Liver (tissue), 9 donors: ENCODE measurements around the gene KLF13. TPM values are rescaled to one million over a fixed set of nuclear protein-coding genes. Genes with fewer than 3 reads are reported as not detected.

Experiments used
- DNase-seq: peaks from one replicate; pipeline ENCODE4 v3.0.0-alpha.2; 2017; ENCODE audit warnings: low spot score
- H3K27ac ChIP-seq, 2 donors: one replicate each; pipeline ENCODE4 v1.7.0; 2013; ENCODE audit warnings: inconsistent platforms in 2 of 2, low read length in 2 of 2, control low read depth in 1 of 2, low read depth in 1 of 2, mild to moderate bottlenecking in 1 of 2
- H3K27me3 ChIP-seq, 4 donors: one replicate each; pipeline versions ENCODE4 v1.6.1 to v1.7.0; 2013; ENCODE audit warnings: low read length in 3 of 4, inconsistent platforms in 1 of 4, mild to moderate bottlenecking in 1 of 4, moderate library complexity in 1 of 4; ENCODE audit not compliant: control insufficient read depth in 4 of 4, insufficient read depth in 4 of 4
- H3K36me3 ChIP-seq, 4 donors: one replicate each; pipeline versions ENCODE4 v1.6.1 to v1.7.0; 2013; ENCODE audit warnings: low read length in 3 of 4, mild to moderate bottlenecking in 3 of 4, low read depth in 1 of 4, moderate library complexity in 1 of 4; ENCODE audit not compliant: control insufficient read depth in 4 of 4, insufficient read depth in 3 of 4
- H3K4me1 ChIP-seq, 4 donors: one replicate each; pipeline versions ENCODE4 v1.6.1 to v1.7.0; 2013; ENCODE audit warnings: low read length in 3 of 4, mild to moderate bottlenecking in 3 of 4, moderate library complexity in 1 of 4; ENCODE audit not compliant: control insufficient read depth in 4 of 4, insufficient read depth in 4 of 4
- H3K4me3 ChIP-seq, 3 donors: one replicate each; pipeline versions ENCODE4 v1.6.1 to v1.7.0; 2013; ENCODE audit warnings: low read length in 3 of 3, control low read depth in 1 of 3, low read depth in 1 of 3, mild to moderate bottlenecking in 1 of 3
- H3K9ac ChIP-seq, 2 donors: one replicate each; pipeline ENCODE4 v1.7.0; 2013; ENCODE audit warnings: low read length in 2 of 2, mild to moderate bottlenecking in 2 of 2, moderate library complexity in 2 of 2, control low read depth in 1 of 2, low read depth in 1 of 2
- H3K9me3 ChIP-seq, 4 donors: one replicate each; pipeline versions ENCODE4 v1.6.1 to v1.7.0; 2013; ENCODE audit warnings: low read length in 3 of 4; ENCODE audit not compliant: control insufficient read depth in 4 of 4
- EGR1 ChIP-seq, 2 donors: IDR thresholded peaks; 2 replicates each; pipeline ENCODE4 v1.6.1; 2016 to 2018; ENCODE audit warnings: antibody characterized with exemption in 2 of 2, low read depth in 2 of 2
- FOXA2 ChIP-seq: IDR thresholded peaks from 2 replicates; pipeline ENCODE4 v1.6.1; 2016; ENCODE audit warnings: antibody characterized with exemption
- HNF4A ChIP-seq, 2 donors: conservative IDR thresholded peaks; 2 replicates each; pipeline ENCODE4 v1.6.1; 2016; ENCODE audit warnings: antibody characterized with exemption in 2 of 2, mild to moderate bottlenecking in 2 of 2
- JUND ChIP-seq, 2 donors: IDR thresholded peaks; 2 replicates each; pipeline ENCODE4 v1.6.1; 2016; ENCODE audit warnings: antibody characterized with exemption in 2 of 2
- NR2F2 ChIP-seq: IDR thresholded peaks from 2 replicates; pipeline ENCODE4 v1.6.1; 2016; ENCODE audit warnings: antibody characterized with exemption
- RAD21 ChIP-seq, 2 donors: IDR thresholded peaks; 2 replicates each; pipeline ENCODE4 v1.6.1; 2016; ENCODE audit warnings: antibody characterized with exemption in 2 of 2, mild to moderate bottlenecking in 2 of 2
- RXRA ChIP-seq, 2 donors: IDR thresholded peaks; 2 replicates each; pipeline ENCODE4 v1.6.1; 2017 to 2018; ENCODE audit warnings: antibody characterized with exemption in 2 of 2, mild to moderate bottlenecking in 1 of 2
- SP1 ChIP-seq: IDR thresholded peaks from 2 replicates; pipeline ENCODE4 v1.6.1; 2018; ENCODE audit warnings: antibody characterized with exemption, mild to moderate bottlenecking
- YY1 ChIP-seq: IDR thresholded peaks from 2 replicates; pipeline ENCODE4 v1.6.1; 2016; ENCODE audit warnings: antibody characterized with exemption, mild to moderate bottlenecking
- WGBS: extraction: QIAGEN DNeasy Blood & Tissue Kit; methylation state at CpG from one replicate; pipeline ENCODE4 v1.1.7; 2013; 5-methylcytosine and 5-hydroxymethylcytosine counted together
- polyA plus RNA-seq, 2 donors: library from polyadenylated mRNA; stranded (reverse) in 1 of 2; unstranded in 1 of 2; fragments of 200-250 nt in 1 of 2; fragments of >200 nt in 1 of 2; fragmentation: Nextera tagmentation in 1 of 2; extraction: Ambion mirVana in 1 of 2; gene quantifications; one replicate each; pipeline versions ENCODE4 v1.2.1 to v1.2.3, GENCODE V29; 2013 to 2015
- total RNA-seq, 2 donors: library from RNA; depleted of rRNA; stranded (reverse); fragments of >200 nt; gene quantifications; one replicate each; pipeline ENCODE4 v1.2.3, GENCODE V29; 2014
- TF ChIP-seq, protein P1 (sequence below): IDR thresholded peaks from 2 replicates; pipeline ENCODE4 v1.6.1; 2016; ENCODE audit warnings: antibody characterized with exemption, mild to moderate bottlenecking
- TF ChIP-seq, protein P2 (sequence below): IDR thresholded peaks from 2 replicates; pipeline ENCODE4 v1.6.1; 2016; ENCODE audit warnings: antibody characterized with exemption
- TF ChIP-seq, protein P3 (sequence below): IDR thresholded peaks from 2 replicates; pipeline ENCODE4 v1.6.1; 2016; ENCODE audit warnings: antibody characterized with exemption
- donor health status: healthy.
- donor health status: healthy.
- donor health status: healthy.
- donor health status: healthy.
- donor health status: healthy.

Gene KLF13
- total and polyA plus RNA-seq, 4 donors: 17.4 to 77.1 (median 57.5) TPM

DNA sequence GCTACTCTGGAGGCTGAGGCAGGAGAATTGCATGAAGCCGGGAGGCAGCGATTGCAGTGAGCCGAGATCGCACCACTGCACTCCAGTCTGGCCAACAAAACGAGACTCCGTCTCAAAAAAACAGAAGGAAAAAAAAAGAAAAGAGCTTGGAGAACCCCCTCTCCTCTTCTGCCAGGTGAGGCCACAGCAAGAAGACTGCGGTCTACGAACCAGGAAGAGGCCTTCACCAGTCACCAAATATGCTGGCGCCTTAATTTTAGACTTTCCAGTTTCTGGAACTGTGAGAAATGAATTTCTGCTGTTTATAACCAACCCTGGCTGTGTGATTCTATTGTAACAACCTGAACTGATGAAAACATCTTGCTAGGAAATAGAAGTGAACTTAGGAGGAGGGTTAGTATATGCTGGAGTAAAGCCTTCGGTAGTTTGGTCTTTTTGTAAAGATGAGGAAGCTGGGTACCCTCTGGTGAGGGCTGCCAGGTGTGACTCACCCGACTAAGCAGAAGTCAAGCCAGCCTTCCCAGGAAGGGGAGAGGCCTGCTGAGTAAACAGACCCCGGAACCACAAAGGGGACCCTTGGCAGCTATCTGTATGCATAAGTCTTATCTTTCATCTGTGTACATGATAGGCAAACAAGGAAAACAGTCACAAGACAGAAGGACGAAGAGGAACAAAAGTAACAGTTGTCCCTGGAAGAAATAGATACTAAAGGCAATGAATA lies 78.7 kb downstream of the KLF13 start:
- no peak for DNase-seq
- 80% methylated on average over 13 of the region's 13 CpGs for WGBS
- TF ChIP-seq, protein P1, sequence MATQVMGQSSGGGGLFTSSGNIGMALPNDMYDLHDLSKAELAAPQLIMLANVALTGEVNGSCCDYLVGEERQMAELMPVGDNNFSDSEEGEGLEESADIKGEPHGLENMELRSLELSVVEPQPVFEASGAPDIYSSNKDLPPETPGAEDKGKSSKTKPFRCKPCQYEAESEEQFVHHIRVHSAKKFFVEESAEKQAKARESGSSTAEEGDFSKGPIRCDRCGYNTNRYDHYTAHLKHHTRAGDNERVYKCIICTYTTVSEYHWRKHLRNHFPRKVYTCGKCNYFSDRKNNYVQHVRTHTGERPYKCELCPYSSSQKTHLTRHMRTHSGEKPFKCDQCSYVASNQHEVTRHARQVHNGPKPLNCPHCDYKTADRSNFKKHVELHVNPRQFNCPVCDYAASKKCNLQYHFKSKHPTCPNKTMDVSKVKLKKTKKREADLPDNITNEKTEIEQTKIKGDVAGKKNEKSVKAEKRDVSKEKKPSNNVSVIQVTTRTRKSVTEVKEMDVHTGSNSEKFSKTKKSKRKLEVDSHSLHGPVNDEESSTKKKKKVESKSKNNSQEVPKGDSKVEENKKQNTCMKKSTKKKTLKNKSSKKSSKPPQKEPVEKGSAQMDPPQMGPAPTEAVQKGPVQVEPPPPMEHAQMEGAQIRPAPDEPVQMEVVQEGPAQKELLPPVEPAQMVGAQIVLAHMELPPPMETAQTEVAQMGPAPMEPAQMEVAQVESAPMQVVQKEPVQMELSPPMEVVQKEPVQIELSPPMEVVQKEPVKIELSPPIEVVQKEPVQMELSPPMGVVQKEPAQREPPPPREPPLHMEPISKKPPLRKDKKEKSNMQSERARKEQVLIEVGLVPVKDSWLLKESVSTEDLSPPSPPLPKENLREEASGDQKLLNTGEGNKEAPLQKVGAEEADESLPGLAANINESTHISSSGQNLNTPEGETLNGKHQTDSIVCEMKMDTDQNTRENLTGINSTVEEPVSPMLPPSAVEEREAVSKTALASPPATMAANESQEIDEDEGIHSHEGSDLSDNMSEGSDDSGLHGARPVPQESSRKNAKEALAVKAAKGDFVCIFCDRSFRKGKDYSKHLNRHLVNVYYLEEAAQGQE: no peak
- TF ChIP-seq NR2F2 (no peak), FOXA2 (no peak), RAD21 (IDR thresholded peaks at IDR 0.05) (no peak)
- TF ChIP-seq, protein P2, sequence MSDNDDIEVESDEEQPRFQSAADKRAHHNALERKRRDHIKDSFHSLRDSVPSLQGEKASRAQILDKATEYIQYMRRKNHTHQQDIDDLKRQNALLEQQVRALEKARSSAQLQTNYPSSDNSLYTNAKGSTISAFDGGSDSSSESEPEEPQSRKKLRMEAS: no peak
- TF ChIP-seq, protein P3, sequence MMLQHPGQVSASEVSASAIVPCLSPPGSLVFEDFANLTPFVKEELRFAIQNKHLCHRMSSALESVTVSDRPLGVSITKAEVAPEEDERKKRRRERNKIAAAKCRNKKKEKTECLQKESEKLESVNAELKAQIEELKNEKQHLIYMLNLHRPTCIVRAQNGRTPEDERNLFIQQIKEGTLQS: no peak
- H3K27me3 ChIP-seq: no peaks in the 10 kb centered on the region
- no peak overlapping the region for H3K9ac ChIP-seq
- no peaks in the 10 kb centered on the region for H3K4me1 ChIP-seq
- no peaks in the 10 kb centered on the region for H3K9me3 ChIP-seq
- no peak overlapping the region for H3K4me3 ChIP-seq
- no peak overlapping the region for H3K27ac ChIP-seq
- no peaks in the 10 kb centered on the region for H3K36me3 ChIP-seq

DNA sequence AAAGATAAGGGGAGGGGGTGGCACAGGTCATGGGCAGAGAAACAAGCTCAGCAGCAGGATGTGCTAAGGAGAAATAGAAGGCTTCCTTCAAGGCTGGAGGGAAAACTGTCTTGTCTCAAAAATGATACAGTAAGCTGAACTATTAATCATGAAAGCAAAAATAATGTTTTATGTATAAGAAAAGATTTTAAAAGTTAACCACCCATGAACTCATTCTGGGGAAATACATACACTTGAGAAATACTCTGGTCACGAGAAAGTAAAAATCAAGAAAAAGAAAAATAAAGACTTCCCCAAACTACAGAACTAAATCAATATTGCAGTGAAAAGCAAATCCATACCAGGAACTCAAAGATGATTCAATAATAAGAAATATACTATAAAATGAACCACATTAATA lies 80.7 kb downstream of the KLF13 start:
- H3K4me1 ChIP-seq: no peaks in the 10 kb centered on the region
- TF ChIP-seq, protein P2: no peak
- no peak overlapping the region for H3K27ac ChIP-seq
- no peak overlapping the region for H3K9ac ChIP-seq
- no peaks in the 10 kb centered on the region for H3K36me3 ChIP-seq
- no peaks in the 10 kb centered on the region for H3K9me3 ChIP-seq
- no peak for DNase-seq
- 86% methylated on average over 1 of the region's 1 CpG for WGBS
- H3K27me3 ChIP-seq: no peaks in the 10 kb centered on the region
- H3K4me3 ChIP-seq: no peak overlapping the region

DNA sequence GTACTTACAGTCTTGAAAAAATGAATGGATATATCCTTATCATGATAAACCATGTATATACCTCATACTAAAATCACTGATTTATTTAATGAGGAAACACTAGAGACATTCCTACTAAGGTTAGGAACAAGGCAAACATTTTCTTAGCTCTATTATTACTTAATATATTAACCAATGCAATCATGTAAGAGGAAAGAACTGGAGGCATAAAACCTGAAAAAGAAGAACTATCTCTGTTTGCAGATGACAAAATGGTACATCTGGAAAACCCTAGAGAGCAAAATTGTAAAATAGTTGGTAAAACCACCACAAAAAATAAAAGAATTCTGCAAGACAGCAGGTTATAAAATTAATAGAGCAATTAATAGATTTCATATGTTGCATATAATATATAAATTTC lies 81.2 kb downstream of the KLF13 start:
- no peak for DNase-seq
- no peaks in the 10 kb centered on the region for H3K9me3 ChIP-seq
- H3K36me3 ChIP-seq: no peaks in the 10 kb centered on the region
- no peaks in the 10 kb centered on the region for H3K4me1 ChIP-seq
- no peak overlapping the region for H3K27ac ChIP-seq
- H3K27me3 ChIP-seq: no peaks in the 10 kb centered on the region
- no peak overlapping the region for H3K9ac ChIP-seq
- TF ChIP-seq RAD21 (IDR thresholded peaks at IDR 0.05) (no peak), RXRA (IDR thresholded peaks at IDR 0.05) (no peak), JUND (IDR thresholded peaks at IDR 0.05) (no peak), EGR1 (IDR thresholded peaks at IDR 0.05; ENCODE audit: low read depth in 2 of 2) (no peak), SP1 (no peak), HNF4A (conservative IDR thresholded peaks at IDR 0.05) (no peak), YY1 (no peak)
- TF ChIP-seq, protein P3: no peak
- H3K4me3 ChIP-seq: no peak overlapping the region
